Glomerular visceral epithelial cell (primary cell): Measurements from ENCODE around the gene RYR3.
A peak's percentile ranks its signal among the peaks of the same experiment; 100 is the strongest.

Experiments used
- DNase-seq: peaks from one replicate; pipeline ENCODE4 v3.0.0-alpha.2; 2016; ENCODE audit errors: extremely low spot score

RYR3 gene

DNA sequence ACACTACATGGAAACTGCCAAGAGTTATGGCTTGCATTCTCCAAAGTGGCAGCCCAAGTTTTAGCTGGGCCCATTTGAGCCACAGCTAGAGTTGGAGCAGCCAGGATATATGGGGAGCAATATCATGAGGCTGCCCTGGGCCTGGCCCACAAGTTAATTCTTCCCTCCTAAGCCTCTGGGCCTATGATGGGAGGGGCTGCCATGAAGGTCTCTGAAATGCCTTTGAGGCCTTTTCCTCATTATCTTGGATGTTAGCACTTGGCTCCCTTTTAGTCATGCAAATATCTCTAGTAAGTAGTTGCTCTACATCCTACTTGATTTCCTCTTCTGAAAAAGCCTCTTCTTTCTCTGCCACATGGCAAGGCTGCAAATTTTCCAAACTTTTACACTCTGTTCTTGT lies 400.0 kb downstream of the RYR3 start:
- no peak for DNase-seq

- no peak for DNase-seq
These were observed 405.3 kb downstream of the RYR3 start for GRCh38 chr15:33716025-33716424.

DNA sequence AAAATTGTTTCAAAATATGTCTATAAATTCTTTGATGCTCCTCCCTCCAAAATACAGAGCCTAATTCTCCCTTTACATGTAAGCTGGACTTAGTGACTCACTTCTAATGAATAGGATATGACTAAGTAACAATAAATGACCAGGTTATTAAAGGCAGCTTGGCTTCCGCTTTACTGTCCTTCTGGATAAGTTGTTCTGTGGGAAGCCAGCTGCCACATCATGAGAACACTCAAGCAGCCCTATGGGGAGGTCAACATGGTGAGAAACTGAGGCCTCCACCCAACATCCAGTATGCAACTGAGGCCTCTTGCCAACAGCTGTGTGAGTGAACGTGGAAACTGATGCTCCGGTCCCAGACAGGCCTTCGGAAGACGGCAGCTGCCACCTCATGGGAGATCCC lies 410.2 kb downstream of the RYR3 start:
- DNase-seq = peak; percentile 53

DNA sequence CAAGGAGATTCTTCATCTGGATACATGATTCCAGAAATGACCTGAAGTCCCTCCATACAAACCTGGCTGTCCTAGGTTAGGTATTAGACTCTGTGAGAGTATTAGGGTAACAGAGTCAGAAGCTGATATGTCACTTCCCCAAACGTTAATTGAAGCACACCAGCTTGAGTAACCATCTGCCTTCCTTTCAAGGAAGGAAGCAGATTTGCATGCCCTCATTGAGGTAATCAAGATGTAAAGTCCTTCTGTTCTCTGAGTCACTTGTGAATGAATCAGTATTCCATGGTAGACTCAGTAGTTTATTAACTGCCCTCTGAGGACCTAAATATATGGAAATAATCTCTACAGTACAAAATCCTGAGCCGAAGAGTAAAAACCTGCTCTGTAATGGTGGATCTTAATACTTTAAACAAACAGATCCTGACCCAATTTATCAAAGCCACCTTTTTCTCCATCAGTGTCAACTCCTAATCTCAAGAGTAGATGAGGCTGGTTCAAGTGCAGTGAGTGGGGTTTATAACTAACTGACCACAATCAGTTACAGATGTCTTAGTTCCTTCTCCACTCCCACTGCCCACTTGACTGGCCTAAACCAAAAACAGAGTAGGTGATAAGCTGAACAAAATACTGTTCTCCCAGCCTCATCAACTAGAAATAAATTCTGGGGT lies 411.4 kb downstream of the RYR3 start:
- peak; percentile 74 for DNase-seq

DNA sequence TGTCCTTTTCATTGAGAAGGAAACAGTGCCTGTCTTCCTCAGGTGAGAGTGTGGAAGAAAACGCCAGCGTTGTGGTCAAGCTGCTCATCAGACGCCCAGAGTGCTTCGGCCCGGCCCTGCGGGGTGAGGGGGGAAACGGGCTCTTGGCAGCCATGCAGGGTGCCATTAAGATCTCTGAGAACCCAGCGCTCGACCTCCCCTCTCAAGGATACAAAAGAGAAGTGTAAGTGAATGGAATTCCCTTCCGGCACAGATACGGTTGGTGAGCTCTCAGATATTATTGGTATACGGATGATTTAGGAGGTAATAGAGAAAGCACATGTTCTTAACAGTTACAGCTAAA lies 411.9 kb downstream of the RYR3 start:
- no peak for DNase-seq

DNA sequence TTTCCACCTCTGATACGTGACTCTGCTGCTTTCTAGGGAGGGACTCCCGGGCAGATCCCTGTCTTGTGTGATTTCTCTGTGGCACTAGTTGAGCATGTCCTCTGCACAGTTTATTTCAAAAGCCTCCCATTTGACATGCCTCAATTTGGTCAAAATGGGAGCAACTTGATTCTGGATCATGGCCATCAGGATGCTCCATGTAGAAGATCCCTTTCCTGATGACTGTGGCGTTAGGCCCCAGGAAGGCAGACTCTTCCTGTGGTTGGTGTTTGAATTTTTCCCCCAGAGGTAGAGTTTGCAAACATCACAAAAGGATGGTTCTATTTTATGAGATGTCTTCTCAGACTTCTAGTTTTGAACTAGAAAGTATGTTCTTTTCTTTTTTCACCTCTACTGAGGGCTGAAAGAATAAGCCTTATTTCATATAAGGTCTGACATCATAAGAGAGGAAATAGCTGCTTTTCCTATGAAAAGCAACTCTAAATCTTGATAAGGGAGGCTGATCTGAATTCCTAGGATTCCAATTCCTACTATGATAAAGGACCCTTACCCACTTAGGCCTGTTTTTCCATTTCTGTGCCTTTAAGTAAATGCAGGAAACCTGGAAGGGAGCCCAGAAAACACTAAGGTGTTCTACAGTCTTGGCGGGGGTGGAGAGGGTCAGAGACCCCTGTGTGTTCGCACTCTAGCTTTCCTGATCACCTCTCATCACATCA lies 413.7 kb downstream of the RYR3 start:
- no peak for DNase-seq

DNA sequence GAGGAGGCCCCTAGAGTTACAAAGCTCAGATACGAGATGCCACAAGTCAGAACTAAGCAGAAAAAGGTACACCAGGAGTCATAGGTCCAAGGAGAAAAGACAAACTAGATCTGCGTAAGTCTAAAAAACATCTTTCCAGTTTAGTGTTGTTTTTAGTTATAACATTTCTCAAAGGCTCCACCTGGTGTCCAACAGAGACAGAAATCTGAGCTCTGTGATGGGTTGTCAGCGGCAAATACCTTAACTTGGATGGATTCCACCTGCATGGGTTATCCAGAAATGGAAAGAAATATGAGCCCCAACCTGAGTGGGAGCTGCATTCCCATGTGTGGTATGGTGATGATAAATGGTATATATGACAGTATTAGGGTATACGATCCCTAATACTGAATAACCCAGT lies 418.9 kb downstream of the RYR3 start:
- DNase-seq = peak; percentile 25

DNA sequence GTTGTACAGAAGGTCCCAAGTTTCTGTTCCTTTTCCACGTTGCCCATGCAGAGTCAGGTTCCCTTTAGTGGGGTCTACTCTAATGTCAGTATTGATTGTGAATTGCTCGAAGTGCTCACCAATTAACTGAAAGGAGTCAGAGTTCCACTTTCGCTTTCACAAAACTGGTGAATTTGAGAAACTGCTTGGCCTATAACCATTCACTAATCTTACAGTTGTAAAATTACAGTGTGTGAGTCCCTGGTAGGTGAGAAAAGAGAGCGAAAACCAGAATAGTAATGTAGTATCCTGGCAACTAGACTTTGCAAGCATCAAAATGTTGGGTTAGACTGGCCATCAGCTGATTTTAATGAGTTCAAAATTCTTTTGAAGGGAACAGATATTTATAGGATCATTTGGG lies 420.0 kb downstream of the RYR3 start:
- no peak for DNase-seq

DNA sequence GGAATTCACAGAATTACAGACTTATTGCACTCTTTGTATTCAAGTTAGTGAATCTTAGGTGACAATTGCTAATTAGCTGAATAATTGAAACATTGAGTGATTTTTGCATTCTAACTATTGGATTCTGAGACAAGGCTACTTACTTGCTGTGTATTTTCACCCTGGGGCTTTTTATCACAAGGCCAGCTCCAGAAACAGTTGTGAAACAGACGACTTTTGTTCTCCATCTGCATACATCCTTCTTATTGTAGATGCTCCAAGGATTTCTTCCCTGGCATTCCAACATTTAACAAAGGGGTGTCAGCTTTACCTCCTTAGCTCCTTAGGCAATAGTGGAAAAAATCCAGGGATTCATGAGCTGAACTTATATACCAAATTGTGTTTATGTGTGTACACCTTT lies 424.4 kb downstream of the RYR3 start:
- DNase-seq = no peak

DNA sequence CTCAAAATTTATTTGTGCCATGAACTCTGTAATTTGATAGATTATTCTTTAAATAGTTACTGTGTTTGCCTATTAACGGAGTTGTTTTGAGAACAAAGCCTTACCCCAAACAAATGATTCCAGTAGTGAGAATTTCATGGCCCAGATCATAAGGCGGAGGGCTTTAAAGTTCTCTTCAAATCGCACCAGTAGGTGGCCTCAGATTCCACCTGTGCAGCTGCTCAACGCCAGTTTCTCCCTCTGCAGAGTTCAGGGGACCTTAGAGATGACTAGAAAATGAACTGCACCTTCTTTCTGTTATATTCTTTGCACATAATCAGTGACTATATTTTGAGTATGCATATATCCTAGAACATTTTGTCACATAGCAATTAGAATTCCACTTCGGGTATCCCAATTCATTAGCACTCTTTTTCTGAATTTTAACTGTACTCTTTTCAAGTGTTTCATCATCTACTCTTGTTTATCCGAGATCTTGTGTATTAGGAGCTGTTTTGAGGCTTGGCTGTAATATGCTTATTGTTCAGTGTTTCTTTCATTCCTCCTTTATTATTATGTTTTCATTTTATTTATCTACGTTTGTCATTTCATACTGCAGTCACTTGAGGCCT lies 425.0 kb downstream of the RYR3 start:
- peak; percentile 34 for DNase-seq

GRCh38 chr15:33737687-33738601 lies 427.2 kb downstream of the RYR3 start:
- DNase-seq = peak; percentile 51

- no peak for DNase-seq
These were observed 428.3 kb downstream of the RYR3 start for GRCh38 chr15:33738941-33739664.

- DNase-seq = no peak
These were observed 431.5 kb downstream of the RYR3 start for GRCh38 chr15:33742306-33742705.

- DNase-seq = peak; percentile 13
These were observed 432.0 kb downstream of the RYR3 start for GRCh38 chr15:33742800-33743199.

GRCh38 chr15:33746203-33746602 lies 435.4 kb downstream of the RYR3 start:
- DNase-seq = no peak

GRCh38 chr15:33753012-33753411 lies 442.2 kb downstream of the RYR3 start:
- no peak for DNase-seq

DNA sequence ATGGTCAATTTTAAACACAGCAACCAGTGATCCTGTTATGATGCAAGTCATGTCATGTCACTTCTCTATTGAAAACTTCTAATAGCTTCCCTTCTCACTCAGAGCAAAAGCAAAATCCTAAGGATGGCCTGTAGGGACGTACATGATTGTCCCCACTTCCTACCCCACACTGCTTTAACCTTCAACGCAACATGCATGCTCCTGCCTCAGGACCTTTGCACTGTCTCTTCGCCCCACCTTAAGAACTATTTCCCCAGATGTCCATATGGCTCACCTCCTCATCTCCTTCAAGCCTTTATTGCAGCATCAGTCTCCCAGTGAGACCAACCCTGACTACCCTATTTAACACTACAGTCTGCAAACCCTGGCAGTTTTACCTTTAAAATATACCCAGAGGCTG lies 443.5 kb downstream of the RYR3 start:
- no peak for DNase-seq

GRCh38 chr15:33756961-33757360 lies 446.2 kb downstream of the RYR3 start:
- DNase-seq = no peak

- no peak for DNase-seq
These were observed 446.9 kb downstream of the RYR3 start for GRCh38 chr15:33757516-33758232.

DNA sequence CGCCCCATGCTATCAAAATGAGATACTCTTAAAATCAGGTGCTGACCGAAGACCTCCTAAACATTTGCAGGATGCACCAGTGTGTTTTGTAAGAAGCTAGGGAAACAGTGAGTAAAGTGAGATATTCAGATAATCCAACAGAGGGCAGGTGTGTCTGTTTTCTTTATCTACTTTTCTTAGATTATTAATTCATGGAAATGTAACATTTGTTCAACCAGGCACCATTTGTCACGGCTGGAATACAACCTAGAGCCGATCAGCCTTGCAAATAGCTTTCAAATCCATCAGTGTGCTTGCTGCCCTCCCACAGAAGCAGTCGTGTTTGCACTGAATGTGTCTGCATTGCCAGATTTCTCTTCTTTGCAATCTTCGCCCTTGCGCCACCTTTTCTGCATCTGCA lies 455.6 kb downstream of the RYR3 start:
- no peak for DNase-seq

DNA sequence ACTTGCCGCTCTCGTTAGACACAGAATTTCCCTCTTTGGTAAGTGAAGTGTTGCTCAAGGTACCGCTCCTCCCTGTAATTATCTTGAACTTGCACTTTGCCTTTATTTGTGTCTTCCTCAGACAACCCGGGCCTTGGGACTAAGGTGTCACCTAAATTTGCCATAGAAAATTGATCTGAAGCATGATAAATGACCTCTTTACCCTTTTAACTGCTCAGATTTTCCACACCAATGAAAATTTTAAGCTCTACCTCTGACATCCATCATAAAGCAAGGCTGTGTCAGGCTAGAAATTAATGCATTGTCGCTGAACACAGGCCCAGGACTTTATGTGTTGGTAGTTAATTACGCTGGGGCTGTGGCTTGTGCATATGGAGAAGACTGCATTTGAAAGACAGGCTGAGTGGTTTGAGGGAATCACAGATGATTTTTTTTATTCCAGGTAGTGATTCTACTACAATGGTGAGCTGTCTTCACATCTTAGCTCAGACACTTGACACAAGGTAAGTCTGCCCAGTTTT lies 458.0 kb downstream of the RYR3 start:
- DNase-seq = no peak
